CD4-positive, alpha-beta T cell treated with Interleukin-6 for 4 hours (primary cell): Measurements from ENCODE around the gene STIP1.
A peak's percentile ranks its signal among the peaks of the same experiment; 100 is the strongest.

Experiments
- DNase-seq: peaks from one replicate; pipeline ENCODE4 v3.0.0-alpha.2; 2020; ENCODE audit warnings: mixed read lengths

Gene STIP1

DNA sequence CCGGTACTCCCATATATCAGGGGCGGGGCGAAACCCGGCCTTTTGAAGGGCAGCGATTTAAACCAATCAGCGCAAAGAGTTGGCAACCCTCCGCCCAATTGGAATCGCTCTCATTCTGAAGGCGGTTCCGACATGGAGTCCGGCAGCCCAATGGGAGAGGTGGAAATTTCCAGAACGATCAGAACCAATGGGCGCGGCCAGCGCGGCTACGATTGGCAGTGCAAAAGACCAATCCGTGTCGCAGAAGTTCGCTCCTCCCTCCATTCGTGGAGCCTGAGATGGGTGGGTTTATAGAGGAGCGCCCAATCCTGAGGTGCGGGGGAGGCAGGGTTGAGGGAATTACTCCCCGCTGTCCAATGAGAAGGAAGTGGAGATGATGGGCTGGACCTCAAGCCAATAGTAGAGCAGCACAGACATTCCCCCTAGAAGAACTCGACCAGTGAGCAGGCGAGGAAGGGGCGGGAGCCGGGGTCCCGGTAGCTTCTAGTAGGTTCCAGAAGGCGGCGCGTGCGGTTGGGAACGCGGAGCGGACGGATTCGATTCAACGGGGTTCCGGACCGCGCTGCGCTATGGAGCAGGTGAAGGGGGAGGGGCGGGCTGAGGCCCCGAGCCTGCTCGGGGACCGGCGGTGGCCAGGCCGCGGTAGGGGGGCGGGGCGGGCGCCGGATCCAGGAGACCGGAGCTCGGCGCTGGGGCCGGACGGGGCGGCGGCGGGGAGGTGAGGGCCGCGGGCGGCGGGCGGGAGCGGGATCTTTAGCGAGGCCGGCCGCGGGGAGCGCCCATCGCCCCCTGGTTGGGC, at the start of gene STIP1:
TSS of gene STIP1 (plus strand) at position 479 of the 799 bp plus-strand sequence. CDS start at position 570, 91 bp downstream.
- peak; percentile 97 for DNase-seq

DNA sequence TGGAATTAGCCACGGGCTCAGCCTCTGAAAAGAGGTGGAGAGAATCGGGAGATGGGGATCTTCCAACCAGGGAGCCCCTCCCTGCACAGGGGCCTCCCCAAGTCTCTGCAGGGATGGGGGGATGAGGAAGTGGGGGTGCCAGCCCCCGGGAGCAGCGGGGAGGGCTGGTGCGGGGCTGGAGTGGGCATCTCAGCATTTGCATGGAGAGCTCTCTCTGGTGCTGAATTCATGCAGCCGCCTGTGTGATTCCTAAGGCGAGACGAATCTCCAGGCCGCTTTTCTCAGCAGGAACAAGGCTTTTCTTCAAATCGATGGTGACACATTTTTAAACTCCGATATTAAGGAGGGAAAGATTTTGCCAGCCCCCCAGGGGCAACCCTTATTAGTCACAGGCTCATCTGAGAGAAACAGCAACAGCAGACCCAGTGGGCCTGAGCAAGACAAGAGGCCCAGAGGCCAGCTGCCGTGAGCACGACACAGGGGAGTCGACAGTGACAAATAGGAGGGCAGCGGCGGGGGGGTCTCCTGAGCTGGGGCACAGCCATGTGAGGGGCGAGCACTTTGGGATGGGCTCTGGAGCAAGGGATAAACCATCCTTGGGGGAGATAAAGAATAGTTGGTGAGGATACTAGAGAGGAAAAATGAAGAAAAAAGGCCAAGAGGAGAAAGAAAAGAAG, 49.1 kb upstream of the STIP1 start:
- no peak for DNase-seq

GRCh38 chr11:64138398-64138797, 47.6 kb upstream of the STIP1 start:
- no peak for DNase-seq

DNA sequence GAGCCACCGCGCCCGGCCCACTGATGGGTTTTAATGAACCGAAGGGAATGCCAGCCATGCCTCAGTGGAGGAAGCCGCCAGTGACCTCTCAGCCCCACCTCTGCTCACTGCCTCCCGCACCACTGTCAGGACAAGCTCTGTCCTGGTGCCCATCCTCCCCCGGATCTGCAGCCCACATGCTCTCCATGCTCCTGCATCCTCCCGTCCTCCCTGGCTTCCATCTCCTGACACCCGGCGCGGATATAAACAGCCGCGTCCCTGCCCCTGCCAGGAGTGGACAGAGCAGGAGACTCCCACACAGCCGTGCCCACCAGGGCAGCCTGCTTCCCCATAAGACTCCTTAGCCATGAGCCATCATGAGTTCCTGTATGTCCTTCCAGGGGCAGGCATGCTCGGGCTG, 46.9 kb upstream of the STIP1 start:
- DNase-seq: no peak

GRCh38 chr11:64140082-64140481, 45.9 kb upstream of the STIP1 start:
- DNase-seq: no peak

- DNase-seq: no peak
Observed at GRCh38 chr11:64141081-64141783, 44.7 kb upstream of the STIP1 start.

DNA sequence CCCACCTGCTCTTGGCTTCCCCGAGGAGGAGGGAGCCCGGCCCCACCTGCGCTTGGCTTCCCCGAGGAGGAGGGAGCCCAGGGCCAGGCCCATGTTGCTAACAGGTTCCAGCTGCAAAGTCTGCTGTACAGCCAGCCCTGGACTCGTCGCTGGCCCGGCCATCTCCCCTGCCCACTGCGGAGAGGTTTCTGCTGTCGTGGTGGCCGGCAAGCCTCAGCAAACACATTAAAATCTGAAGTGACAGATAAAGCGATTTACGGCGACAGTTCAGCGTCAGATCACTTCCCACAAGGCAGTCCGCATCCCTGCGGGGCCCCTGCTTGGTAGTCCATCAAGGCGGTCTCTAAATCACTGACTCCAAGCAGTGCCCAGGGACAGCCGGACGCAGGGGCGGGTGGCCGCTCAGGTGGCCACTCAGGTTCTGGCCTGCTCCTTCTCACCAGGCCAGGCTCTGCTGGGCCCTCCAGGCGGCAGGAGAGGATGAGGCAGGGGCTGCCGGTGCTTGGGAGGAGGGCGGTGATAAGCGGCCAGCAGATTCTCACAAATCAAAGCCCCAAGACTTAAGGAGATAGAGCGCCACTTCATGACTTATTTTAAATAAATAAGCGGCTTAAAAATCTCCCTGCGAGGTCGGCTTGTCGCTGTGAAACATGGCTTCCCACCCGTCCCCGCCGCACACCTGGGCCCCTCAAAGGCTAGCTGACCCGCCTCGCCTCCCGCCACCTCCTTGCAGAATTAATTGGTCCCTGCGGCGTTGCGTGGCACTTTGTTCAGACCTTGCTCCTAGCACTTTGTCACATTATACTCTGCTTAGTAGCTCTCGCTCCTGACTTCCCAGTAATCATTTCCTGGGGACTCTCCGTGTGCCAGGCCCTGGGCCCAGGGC, 41.1 kb upstream of the STIP1 start:
- no peak for DNase-seq

DNA sequence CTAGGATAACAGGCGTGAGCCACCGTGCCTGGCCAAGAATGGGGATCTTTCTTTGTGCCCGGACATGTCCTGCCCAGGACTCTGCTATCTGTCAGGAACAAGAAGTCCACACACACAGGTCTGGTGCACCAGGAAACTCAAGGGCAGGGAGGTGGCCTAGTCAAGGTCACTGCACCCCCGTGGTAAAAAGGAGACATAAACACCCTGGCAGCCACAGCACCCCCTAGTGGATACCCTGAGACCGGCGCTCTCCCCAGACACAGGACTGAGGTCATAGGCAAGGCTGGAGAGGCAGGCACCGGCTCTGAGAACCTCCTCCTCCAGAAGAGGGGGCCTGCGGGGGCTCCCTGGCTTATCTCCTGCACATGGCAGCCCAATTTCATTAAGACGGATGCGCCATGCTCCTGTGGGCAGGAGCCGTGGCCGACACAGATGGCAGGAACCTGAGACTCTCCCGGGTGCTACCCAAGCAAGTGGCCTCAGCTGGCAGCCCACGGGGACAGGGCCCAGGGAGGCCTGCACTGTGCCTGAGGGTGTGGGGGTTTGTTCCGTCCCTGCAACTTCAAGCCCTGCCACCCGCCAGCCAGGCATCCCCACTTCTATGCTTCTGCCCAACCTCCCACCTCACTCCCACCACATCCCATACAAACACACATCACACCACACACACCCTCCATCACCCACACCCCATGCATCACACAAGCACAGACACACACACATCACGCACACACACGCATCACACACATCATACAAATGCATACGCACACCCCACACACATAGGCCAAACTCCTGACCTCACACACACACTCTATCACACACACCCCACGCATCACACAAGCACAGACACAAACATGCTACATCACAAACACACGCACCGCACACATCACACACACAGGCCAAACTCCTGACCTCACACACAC, 39.7 kb upstream of the STIP1 start:
- peak; percentile 73 for DNase-seq

GRCh38 chr11:64148226-64148916, 37.6 kb upstream of the STIP1 start:
- DNase-seq: peak; percentile 81

GRCh38 chr11:64148917-64149617, 36.9 kb upstream of the STIP1 start:
- no peak for DNase-seq

DNA sequence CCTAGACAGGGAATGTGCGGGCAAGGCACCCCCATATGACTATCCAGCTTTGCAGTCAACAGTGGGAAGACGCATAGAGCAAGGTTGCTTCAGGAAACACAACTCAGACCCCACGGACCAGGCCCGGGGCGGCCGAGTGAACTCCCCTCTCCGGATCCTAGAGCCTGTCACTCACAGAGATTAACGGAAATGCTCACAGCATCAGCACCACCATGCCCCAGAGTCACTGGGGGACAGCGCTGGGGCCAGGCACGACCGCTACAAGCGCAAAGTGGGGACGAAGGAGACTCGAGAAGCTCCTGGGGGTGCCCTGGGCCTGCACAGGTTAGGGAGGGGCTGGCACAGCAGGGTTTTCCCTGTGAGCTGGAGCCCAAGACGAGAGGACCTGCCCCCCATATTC, 35.9 kb upstream of the STIP1 start:
- DNase-seq: no peak

DNA sequence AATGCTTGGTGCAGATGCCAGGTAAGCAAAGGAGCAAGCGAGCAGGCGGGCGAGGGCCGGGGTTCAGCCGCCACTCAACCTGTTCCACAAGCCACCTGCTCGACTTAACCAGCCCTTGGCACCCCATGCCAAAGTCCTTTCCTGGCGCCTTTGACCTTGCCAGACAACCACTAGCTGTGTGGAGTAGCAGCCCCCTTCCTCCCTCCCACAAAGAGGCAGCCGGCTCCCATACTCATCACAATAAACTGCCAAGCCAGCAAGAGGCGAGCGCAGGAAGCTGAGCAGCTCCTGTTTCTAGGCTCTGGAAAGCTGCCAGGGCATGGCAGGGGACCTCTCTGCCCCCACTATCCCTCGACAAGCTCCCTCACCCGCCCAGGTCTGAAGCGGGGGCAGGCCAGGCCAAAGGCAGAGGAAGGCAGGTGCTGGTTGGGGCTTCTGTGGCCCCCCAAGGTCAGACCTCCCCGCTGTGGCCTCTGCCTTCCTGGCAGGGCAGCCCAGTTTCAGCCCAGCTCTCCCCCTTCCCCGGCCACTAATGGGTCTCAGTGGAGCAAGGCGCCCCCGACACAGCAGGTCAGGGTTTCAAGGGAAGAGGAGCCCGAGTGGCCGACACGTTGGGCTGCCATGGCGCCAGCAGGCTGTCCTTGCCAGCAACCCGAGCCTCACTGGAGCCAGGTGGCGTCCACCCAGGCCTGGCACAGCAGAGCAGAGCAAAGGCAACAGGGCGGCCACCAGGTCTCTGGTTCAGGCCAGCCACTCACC, 35.3 kb upstream of the STIP1 start:
- no peak for DNase-seq

- no peak for DNase-seq
Observed at GRCh38 chr11:64151337-64151736, 34.6 kb upstream of the STIP1 start.

- peak; percentile 74 for DNase-seq
Observed at GRCh38 chr11:64152841-64153691, 32.9 kb upstream of the STIP1 start.

- no peak for DNase-seq
Observed at GRCh38 chr11:64153812-64154211, 32.2 kb upstream of the STIP1 start.

- no peak for DNase-seq
Observed at GRCh38 chr11:64156235-64157011, 29.5 kb upstream of the STIP1 start.

DNA sequence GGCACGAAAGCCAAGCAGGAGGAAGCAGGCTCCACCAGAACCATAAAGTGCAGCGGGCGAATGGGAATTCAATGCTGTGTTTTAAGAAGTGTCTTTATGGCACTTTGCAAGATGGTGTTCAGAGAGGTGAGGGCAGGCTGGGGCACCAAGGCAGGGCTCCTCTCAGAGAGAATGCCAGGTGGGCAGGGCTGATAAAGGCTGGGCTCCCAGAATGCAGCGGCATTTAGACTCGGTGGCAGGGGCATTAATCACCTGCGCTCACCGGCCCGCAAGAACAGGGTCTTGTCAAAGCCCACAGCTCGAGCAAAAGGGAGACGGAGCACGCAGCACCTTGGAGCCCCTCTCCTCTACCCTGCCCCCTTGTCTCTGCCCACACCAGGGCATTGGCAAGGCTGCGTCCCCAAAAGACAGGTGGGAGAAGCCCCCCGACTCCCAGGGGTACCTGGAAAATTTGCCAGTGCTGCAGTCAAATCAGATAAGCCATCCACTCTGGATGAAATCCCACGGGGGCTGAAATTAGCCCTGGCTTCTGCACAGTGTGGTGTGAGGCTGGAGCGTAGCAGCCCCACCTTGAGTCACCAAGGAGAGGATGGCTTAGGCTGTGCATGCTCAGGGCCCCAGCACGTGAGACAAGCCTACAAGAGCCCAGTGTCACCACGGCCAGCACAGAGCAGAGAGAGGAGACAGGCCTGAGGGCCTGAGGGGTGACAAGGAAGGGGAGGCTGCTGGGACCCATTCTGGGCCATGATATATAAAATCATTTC, 28.2 kb upstream of the STIP1 start:
- DNase-seq: no peak
